ENCODE results near the gene AKR1C1.

GRCh38 chr10:5030989-5031388 is 67.8 kb downstream of the AKR1C1 start:
- TF ChIP-seq POLR2AphosphoS5 (IDR thresholded peaks at IDR 0.05; ENCODE audit: insufficient read depth, low read depth, low read length) (no peak), EZH2 (IDR thresholded peaks at IDR 0.05; ENCODE audit: borderline replicate concordance, low read depth, low read length, severe bottlenecking) (no peak)
